Esophagus squamous epithelium (tissue), 4 donors: Measurements from ENCODE around the gene AGFG1.

Experiments used
- POLR2A ChIP-seq, 4 donors: fragments of 450-650 bp; IDR thresholded peaks; one replicate each; pipeline ENCODE4 v1.6.1; 2017; ENCODE audit warnings: antibody characterized with exemption in 4 of 4, mild to moderate bottlenecking in 4 of 4, moderate library complexity in 3 of 4
- TF ChIP-seq, protein P1 (sequence below), 6 experiments: fragments of 450-650 bp in 4 of 6; fragments of 200-600 bp in 2 of 6; sonication (generic) in 2 of 6; IDR thresholded peaks; one replicate each; pipeline ENCODE4 v1.5.1; 2016 to 2019; ENCODE audit warnings: antibody characterized with exemption in 6 of 6, mild to moderate bottlenecking in 4 of 6, moderate library complexity in 4 of 6

DNA sequence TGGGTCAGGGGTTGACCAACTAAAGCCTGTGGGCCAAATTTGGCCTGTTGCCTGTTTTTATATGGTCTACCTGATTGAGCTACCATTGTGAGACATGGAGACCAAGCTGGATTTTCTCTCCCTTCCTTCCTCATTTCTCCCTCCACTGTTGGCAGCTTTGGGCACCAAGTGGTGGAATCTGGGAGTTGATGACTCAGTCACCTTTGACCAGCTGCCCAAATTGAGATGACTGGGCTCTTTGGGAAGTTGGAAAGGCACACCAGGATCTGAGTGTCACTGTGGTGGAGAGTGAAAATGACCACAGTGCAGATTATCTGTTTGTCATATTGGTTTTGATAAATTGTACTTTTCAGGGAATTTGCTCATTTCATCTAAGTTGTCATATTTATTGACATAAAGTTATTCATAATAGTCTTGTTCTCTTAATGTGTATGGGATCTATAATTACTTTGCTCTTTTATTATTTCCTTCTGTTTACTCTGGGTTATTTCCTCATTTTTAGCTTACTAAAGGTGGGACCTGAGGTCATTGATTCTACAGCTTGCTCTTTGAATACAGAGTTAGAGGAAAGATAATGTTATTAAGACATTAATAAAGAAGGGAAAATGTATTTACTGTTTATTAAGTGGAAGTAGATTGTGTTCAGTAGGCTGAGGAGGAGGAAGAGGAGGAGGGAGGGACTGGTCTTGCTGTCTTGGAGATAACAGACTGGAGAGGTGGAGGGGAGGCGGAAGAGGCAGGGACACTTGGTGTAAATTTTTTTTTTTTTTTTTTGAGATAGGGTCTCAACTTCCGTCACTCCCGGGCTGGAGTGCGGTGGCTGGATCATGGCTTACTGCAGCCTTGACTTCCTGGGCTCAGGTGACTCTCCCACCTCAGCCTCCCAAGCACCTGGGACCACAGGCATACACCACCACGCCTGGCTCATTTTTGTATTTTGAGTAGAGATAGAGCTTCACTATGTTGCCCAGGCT is 31.8 kb downstream of the AGFG1 start:
- TF ChIP-seq, protein P1, sequence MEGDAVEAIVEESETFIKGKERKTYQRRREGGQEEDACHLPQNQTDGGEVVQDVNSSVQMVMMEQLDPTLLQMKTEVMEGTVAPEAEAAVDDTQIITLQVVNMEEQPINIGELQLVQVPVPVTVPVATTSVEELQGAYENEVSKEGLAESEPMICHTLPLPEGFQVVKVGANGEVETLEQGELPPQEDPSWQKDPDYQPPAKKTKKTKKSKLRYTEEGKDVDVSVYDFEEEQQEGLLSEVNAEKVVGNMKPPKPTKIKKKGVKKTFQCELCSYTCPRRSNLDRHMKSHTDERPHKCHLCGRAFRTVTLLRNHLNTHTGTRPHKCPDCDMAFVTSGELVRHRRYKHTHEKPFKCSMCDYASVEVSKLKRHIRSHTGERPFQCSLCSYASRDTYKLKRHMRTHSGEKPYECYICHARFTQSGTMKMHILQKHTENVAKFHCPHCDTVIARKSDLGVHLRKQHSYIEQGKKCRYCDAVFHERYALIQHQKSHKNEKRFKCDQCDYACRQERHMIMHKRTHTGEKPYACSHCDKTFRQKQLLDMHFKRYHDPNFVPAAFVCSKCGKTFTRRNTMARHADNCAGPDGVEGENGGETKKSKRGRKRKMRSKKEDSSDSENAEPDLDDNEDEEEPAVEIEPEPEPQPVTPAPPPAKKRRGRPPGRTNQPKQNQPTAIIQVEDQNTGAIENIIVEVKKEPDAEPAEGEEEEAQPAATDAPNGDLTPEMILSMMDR (IDR thresholded peaks at IDR 0.05) = no peak
- TF ChIP-seq POLR2A (IDR thresholded peaks at IDR 0.05) = no peak
